GM18520 (cell line): ENCODE measurements around the gene CCDC92B.
"Not testable (repeated sequence)": the region's sequence is repeated elsewhere in the genome, so short reads cannot be mapped to it uniquely, and the experiment has no call there.

Experiments used
- ATAC-seq: cut with Tn5 transposase; IDR thresholded peaks from one replicate; pipeline ENCODE4 v1.9.1; 2021; ENCODE audit not compliant: unreplicated experiment

CCDC92B gene

GRCh38 chr17:2749058-2749783, at the start of gene CCDC92B:
Gene CCDC92B (minus strand): TSS chr17:2749652. CDS start chr17:2735145, 14,507 bp downstream.
- no peak for ATAC-seq

- ATAC-seq, result no peak
Observed at GRCh38 chr17:2798678-2799077, 49.2 kb upstream of the CCDC92B start.

GRCh38 chr17:2798188-2798587, 48.7 kb upstream of the CCDC92B start:
- ATAC-seq, result no peak

- no peak for ATAC-seq
Observed at GRCh38 chr17:2797637-2798036, 48.2 kb upstream of the CCDC92B start.

GRCh38 chr17:2797226-2797625, 47.8 kb upstream of the CCDC92B start:
- ATAC-seq, result no peak

- no peak for ATAC-seq
Observed at GRCh38 chr17:2796164-2797125, 47.0 kb upstream of the CCDC92B start, which contains the start of gene RAP1GAP2. Gene RAP1GAP2 (plus strand): TSS chr17:2796438. CDS start chr17:2796528, 90 bp downstream.

- no peak for ATAC-seq
Observed at GRCh38 chr17:2795441-2796163, 46.1 kb upstream of the CCDC92B start.

GRCh38 chr17:2794111-2794803, 44.8 kb upstream of the CCDC92B start:
- no peak for ATAC-seq

- no peak for ATAC-seq
Observed at GRCh38 chr17:2792366-2793169, 43.1 kb upstream of the CCDC92B start.

- no peak for ATAC-seq
Observed at GRCh38 chr17:2789700-2790099, 40.2 kb upstream of the CCDC92B start.

- no peak for ATAC-seq
Observed at GRCh38 chr17:2786176-2786881, 36.9 kb upstream of the CCDC92B start.

GRCh38 chr17:2785376-2785775, 35.9 kb upstream of the CCDC92B start:
- not testable (repeated sequence) for ATAC-seq

- ATAC-seq, result no peak
Observed at GRCh38 chr17:2784864-2785263, 35.4 kb upstream of the CCDC92B start.

- no peak for ATAC-seq
Observed at GRCh38 chr17:2783310-2784030, 34.0 kb upstream of the CCDC92B start.

GRCh38 chr17:2782055-2782454, 32.6 kb upstream of the CCDC92B start:
- ATAC-seq, result no peak

GRCh38 chr17:2781598-2781997, 32.1 kb upstream of the CCDC92B start:
- not testable (repeated sequence) for ATAC-seq

- ATAC-seq, result no peak
Observed at GRCh38 chr17:2780931-2781454, 31.5 kb upstream of the CCDC92B start.

GRCh38 chr17:2780256-2780655, 30.8 kb upstream of the CCDC92B start:
- ATAC-seq, result no peak
